Measurements from ENCODE around the gene PI4K2A. TPM values are rescaled to one million over a fixed set of nuclear protein-coding genes. Genes with fewer than 3 reads are reported as not detected.

Gene PI4K2A
- total and polyA plus RNA-seq, 2 donors (not counting 3 experiments of a cell fraction or from before 2014, with no cell fraction given) = 20.4 to 24.6 TPM

GRCh38 chr10:97669571-97669970, 29.1 kb downstream of the PI4K2A start:
- BruUV-seq (replicated peaks) = no TSS peak
- no peaks in the 10 kb centered on the region for H3K9me3 ChIP-seq (replicated peaks; ENCODE audit: control insufficient read depth, insufficient read depth, low read length)
- H3K27me3 ChIP-seq (ENCODE audit: control insufficient read depth in 2 of 2, insufficient read depth in 2 of 2, low read length in 2 of 2) = no peaks in the 10 kb centered on the region
- H3K9me1 ChIP-seq (replicated peaks; ENCODE audit: control insufficient read depth, extremely low read depth, insufficient read depth, low read length) = no peaks in the 10 kb centered on the region
- ChIA-PET POLR2A (no interaction called here), CTCF (interaction anchor here (0.9 kb wide), 1 partner anchor 40 kb away, joined by 3 read pairs; no protein-coding TSS in a partner anchor)
- H3K4me1 ChIP-seq (ENCODE audit: control insufficient read depth, extremely low read depth, insufficient read depth, low read length) = no peaks in the 10 kb centered on the region
- dilution Hi-C loops (cut with MboI; ENCODE audit: extremely low pct_ligation_motif_present, low sequenced_read_pairs) (no loop called here), intact Hi-C loops (cut with micrococcal nuclease) (no loop called here)
- no peak overlapping the region for H3K4me2 ChIP-seq (ENCODE audit: insufficient read depth, low read length)
- H2AFZ ChIP-seq (ENCODE audit: low read depth, low read length) = no peak overlapping the region
- TF ChIP-seq FOS (IDR thresholded peaks at IDR 0.05; ENCODE audit: borderline replicate concordance, insufficient read depth, low read length) (no peak), CTCF (IDR thresholded peaks at IDR 0.05; ENCODE audit: extremely low read depth in 1 of 2, insufficient read depth in 1 of 2, low read depth in 1 of 2, low read length in 2 of 2) (no peak), POLR2A (IDR thresholded peaks at IDR 0.05; ENCODE audit: low read depth, low read length) (no peak), MYC (IDR thresholded peaks at IDR 0.05; ENCODE audit: low read depth, low read length) (no peak), JUN (IDR thresholded peaks at IDR 0.05; ENCODE audit: borderline replicate concordance, insufficient read depth, insufficient read length, low read depth) (no peak), POLR2AphosphoS5 (IDR thresholded peaks at IDR 0.05; ENCODE audit: insufficient read depth, low read depth, low read length) (no peak), MAX (IDR thresholded peaks at IDR 0.05; ENCODE audit: insufficient read depth, insufficient read length) (no peak), GATA2 (IDR thresholded peaks at IDR 0.05; ENCODE audit: insufficient read depth, insufficient read length, low read depth, low read length) (no peak), EZH2 (IDR thresholded peaks at IDR 0.05; ENCODE audit: borderline replicate concordance, low read depth, low read length, severe bottlenecking) (no peak)
- FAIRE-seq = no peak
- H3K9ac ChIP-seq (replicated peaks; ENCODE audit: extremely low read depth, insufficient read depth, low read length) = no peak overlapping the region
- H3K36me3 ChIP-seq (ENCODE audit: control insufficient read depth in 2 of 2, extremely low read depth in 1 of 2, insufficient read depth in 2 of 2, low read length in 2 of 2) = peaks cover 12 to 23% of the 10 kb centered on the region in 2 experiments
- H3K4me3 ChIP-seq (replicated peaks in 1 of 3; ENCODE audit: insufficient read depth in 1 of 3, low read depth in 1 of 3, low read length in 3 of 3) = no peak overlapping the region
- no peaks in the 10 kb centered on the region for H4K20me1 ChIP-seq (replicated peaks; ENCODE audit: control insufficient read depth, extremely low read depth, insufficient read depth, low read length)
- no peaks in the 10 kb centered on the region for H3K79me2 ChIP-seq (ENCODE audit: control insufficient read depth, insufficient read depth, low read length)
- H3K27ac ChIP-seq (ENCODE audit: insufficient read depth, low read depth, low read length) = no peak overlapping the region
- no peak for DNase-seq (ENCODE audit: low read depth, low spot score)

Measured in endothelial cell of umbilical vein (primary cell).